CD4-positive, alpha-beta T cell (primary cell): ENCODE data around the gene DGKI. TPM values are rescaled to one million over a fixed set of nuclear protein-coding genes. Genes with fewer than 3 reads are reported as not detected.

ENCODE experiments used
- ATAC-seq: fragments of 200-7000 bp; cut with Tn5 transposase; one replicate; pipeline ENCODE4 v1.10.0; 2022; ENCODE audit warnings: mild to moderate bottlenecking; ENCODE audit not compliant: poor library complexity
- CTCF ChIA-PET: fragments of 350-600 bp; sonication (Branson Sonifier 250); formaldehyde crosslinking; loops from one replicate; lab custom pipeline; 2021; ENCODE audit warnings: antibody characterized with exemption, inconsistent platforms; lab: Charles Lee
- POLR2A ChIA-PET: fragments of 350-600 bp; sonication (Branson Sonifier 250); formaldehyde crosslinking; loops from one replicate; lab custom pipeline; 2021; ENCODE audit warnings: antibody characterized with exemption, inconsistent platforms; lab: Charles Lee
- DNase-seq, 14 experiments: peaks; one replicate each; pipeline ENCODE4 v3.0.0-alpha.2; 2013 to 2020; ENCODE audit warnings: mixed read lengths in 2 of 14
- H3K27ac ChIP-seq, 2 donors: one replicate each; pipeline versions ENCODE4 v1.5.1 to v1.7.0; 2013; ENCODE audit warnings: low read length in 2 of 2, low read depth in 1 of 2, mild to moderate bottlenecking in 1 of 2
- H3K27me3 ChIP-seq, 2 experiments: 1 replicate in 1 of 2; 2 replicates in 1 of 2; pipeline versions ENCODE4 v1.6.1 to v1.7.0; 2013; ENCODE audit warnings: low read length in 2 of 2, control low read depth in 1 of 2, mild to moderate bottlenecking in 1 of 2, moderate library complexity in 1 of 2; ENCODE audit not compliant: insufficient read depth in 2 of 2, control insufficient read depth in 1 of 2
- H3K36me3 ChIP-seq: one replicate; pipeline ENCODE4 v1.6.1; 2013; ENCODE audit warnings: low read length, control low read depth; ENCODE audit not compliant: insufficient read depth
- H3K4me1 ChIP-seq: one replicate; pipeline ENCODE4 v1.6.1; 2013; ENCODE audit warnings: low read length, control low read depth; ENCODE audit not compliant: insufficient read depth
- H3K4me3 ChIP-seq: one replicate; pipeline ENCODE4 v1.5.1; 2013; ENCODE audit warnings: mild to moderate bottlenecking, low read length, moderate library complexity
- H3K9me3 ChIP-seq, 2 experiments: 1 replicate in 1 of 2; 2 replicates in 1 of 2; pipeline versions ENCODE4 v1.6.1 to v1.7.0; 2013; ENCODE audit warnings: low read length in 2 of 2, mild to moderate bottlenecking in 2 of 2, control low read depth in 1 of 2, moderate library complexity in 1 of 2; ENCODE audit not compliant: control insufficient read depth in 1 of 2, insufficient read depth in 1 of 2
- H3K27ac Mint-ChIP-seq: one replicate; pipeline ENCODE4 v1.8.0; 2020; ENCODE audit warnings: mixed read lengths
- H3K27me3 Mint-ChIP-seq: one replicate; pipeline ENCODE4 v1.8.0; 2021; ENCODE audit warnings: mixed read lengths
- H3K36me3 Mint-ChIP-seq: one replicate; pipeline ENCODE4 v1.8.0; 2021; ENCODE audit warnings: low read depth, mixed read lengths
- H3K4me1 Mint-ChIP-seq: one replicate; pipeline ENCODE4 v1.8.0; 2021; ENCODE audit warnings: low read depth, mixed read lengths
- H3K4me3 Mint-ChIP-seq: one replicate; pipeline ENCODE4 v1.8.0; 2020; ENCODE audit warnings: mild to moderate bottlenecking, mixed read lengths
- H3K9me3 Mint-ChIP-seq: one replicate; pipeline ENCODE4 v1.8.0; 2020; ENCODE audit warnings: mixed read lengths
- intact Hi-C, 2 experiments: fragments of 100-400 bp; cut with DNase I in 1 of 2; cut with micrococcal nuclease in 1 of 2; formaldehyde crosslinking; loops; one replicate each; pipeline versions ENCODE4 v1.15.1 to v1.9.0; 2023 to 2025; cut with DNase I, micrococcal nuclease
- total RNA-seq, 174 experiments: library from RNA in 2 of 174; stranded (reverse) in 2 of 174; gene quantifications; one replicate each; pipeline ENCODE4 v1.2.3 and lab custom pipeline; 2021 to 2026
- TF ChIP-seq, protein P1 (sequence below): fragments of 200-600 bp; IDR thresholded peaks from one replicate; pipeline ENCODE4 v1.8.0; 2022; ENCODE audit warnings: antibody characterized with exemption, mild to moderate bottlenecking

The DGKI gene
- total RNA-seq, 2 experiments from 2014 or later: not detected

DNA sequence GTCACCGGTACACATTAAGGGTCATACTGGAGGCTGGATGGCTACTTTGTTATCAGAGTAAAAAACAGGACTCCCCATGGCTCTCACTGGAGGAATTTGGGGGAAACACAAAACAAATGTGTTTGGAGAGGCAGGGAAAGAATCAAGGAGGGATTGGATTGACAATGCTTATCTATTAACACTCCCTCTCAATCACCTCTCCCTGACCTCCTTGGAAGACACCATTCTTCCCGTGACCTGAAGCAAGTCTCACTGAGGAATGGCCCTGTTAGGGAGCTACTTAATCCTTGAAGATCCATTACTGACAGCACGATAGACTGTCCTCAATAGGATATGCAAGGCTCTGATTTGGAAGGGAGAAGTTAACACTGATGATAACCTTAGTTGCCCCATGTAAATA lies 261.2 kb downstream of the DGKI start:
- DNase-seq (no peak), ATAC-seq (no peak)
- TF ChIP-seq, protein P1, sequence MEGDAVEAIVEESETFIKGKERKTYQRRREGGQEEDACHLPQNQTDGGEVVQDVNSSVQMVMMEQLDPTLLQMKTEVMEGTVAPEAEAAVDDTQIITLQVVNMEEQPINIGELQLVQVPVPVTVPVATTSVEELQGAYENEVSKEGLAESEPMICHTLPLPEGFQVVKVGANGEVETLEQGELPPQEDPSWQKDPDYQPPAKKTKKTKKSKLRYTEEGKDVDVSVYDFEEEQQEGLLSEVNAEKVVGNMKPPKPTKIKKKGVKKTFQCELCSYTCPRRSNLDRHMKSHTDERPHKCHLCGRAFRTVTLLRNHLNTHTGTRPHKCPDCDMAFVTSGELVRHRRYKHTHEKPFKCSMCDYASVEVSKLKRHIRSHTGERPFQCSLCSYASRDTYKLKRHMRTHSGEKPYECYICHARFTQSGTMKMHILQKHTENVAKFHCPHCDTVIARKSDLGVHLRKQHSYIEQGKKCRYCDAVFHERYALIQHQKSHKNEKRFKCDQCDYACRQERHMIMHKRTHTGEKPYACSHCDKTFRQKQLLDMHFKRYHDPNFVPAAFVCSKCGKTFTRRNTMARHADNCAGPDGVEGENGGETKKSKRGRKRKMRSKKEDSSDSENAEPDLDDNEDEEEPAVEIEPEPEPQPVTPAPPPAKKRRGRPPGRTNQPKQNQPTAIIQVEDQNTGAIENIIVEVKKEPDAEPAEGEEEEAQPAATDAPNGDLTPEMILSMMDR: no peak
- Mint-ChIP-seq H3K36me3 (no peaks in the 10 kb centered on the region), H3K9me3 (no peaks in the 10 kb centered on the region), H3K27me3 (peaks cover 9% of the 10 kb centered on the region), H3K4me1 (no peaks in the 10 kb centered on the region), H3K4me3 (no peak overlapping the region), H3K27ac (no peak overlapping the region)
- intact Hi-C loops: no loop called here
- Histone ChIP-seq H3K36me3 (no peaks in the 10 kb centered on the region), H3K4me1 (no peaks in the 10 kb centered on the region), H3K27me3 (no peaks in the 10 kb centered on the region), H3K9me3 (no peaks in the 10 kb centered on the region), H3K27ac (no peak overlapping the region), H3K4me3 (no peak overlapping the region)
- CTCF ChIA-PET: no interaction called here
- POLR2A ChIA-PET: no interaction called here

DNA sequence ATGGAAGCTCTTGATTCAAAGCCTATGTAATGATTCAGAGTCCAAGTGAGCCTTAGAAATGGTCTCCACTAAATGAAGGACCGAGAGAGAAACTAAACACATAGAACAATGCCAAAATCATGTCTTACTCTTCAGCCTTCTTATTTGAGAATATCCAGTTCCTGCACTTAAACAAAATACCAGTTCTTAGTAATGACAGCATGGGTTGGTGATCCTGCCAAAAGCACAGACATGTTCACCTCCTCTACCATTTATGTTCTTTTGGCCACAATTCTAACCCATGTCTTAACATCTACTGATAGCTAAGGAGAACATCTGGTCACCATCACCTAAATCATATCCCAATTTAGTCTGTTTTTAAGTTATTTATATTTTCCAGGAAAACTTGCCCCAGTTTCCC lies 263.6 kb downstream of the DGKI start:
- DNase-seq: no peak
- H3K9me3 ChIP-seq: no peaks in the 10 kb centered on the region
- no peaks in the 10 kb centered on the region for H3K27me3 ChIP-seq
- peaks cover 2% of the 10 kb centered on the region for H3K27me3 Mint-ChIP-seq
- no peaks in the 10 kb centered on the region for H3K4me1 ChIP-seq
- no peaks in the 10 kb centered on the region for H3K9me3 Mint-ChIP-seq
- H3K4me1 Mint-ChIP-seq: no peaks in the 10 kb centered on the region
- POLR2A ChIA-PET: no interaction called here
- ATAC-seq: no peak
- CTCF ChIA-PET: interaction anchor here (0.9 kb wide), 1 partner anchor 17 kb away, joined by 3 read pairs; no protein-coding TSS in a partner anchor
- intact Hi-C loops: no loop called here
- no peaks in the 10 kb centered on the region for H3K36me3 Mint-ChIP-seq
- H3K4me3 Mint-ChIP-seq: no peak overlapping the region
- TF ChIP-seq, protein P1: no peak
- H3K36me3 ChIP-seq: no peaks in the 10 kb centered on the region
- no peak overlapping the region for H3K27ac Mint-ChIP-seq
- no peak overlapping the region for H3K4me3 ChIP-seq
- no peak overlapping the region for H3K27ac ChIP-seq

DNA sequence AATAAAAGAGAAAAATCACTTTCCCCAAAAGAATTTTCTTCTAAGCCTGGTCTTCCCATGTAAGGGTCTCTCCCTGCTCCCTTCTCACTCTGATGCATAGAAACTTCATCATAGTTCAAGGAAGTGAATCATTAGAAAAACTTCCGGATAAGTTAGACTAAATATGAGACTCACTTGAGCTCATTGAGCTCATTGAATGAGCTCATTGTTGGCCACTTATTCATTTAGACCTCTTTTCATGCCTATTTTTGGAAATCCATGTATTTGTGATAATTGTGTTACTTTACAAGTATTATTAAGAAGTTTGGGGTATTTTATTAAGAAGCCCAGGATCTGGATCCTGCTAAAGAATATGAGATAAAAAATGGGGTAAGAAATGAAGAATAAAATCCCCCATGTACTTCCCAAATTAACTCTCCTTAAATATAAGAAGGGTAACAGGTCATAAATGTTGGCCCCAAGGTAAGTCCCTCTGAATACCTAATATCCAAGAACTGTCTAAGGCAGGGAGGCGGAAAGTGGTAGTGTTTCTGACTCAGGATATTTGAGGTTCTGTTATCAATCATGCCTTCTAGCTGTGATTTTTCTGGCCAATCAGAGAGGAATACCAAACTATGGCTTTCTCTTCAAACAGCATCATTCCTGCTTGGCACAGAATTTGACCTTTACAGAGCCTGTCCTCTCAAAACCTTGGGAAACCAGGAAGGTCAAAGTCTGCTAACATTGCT lies 266.7 kb downstream of the DGKI start:
- H3K27me3 ChIP-seq: no peaks in the 10 kb centered on the region
- H3K27ac ChIP-seq: no peak overlapping the region
- Mint-ChIP-seq H3K9me3 (no peaks in the 10 kb centered on the region), H3K4me3 (no peak overlapping the region), H3K27me3 (peaks cover 11% of the 10 kb centered on the region), H3K4me1 (no peaks in the 10 kb centered on the region), H3K36me3 (no peaks in the 10 kb centered on the region), H3K27ac (no peak overlapping the region)
- H3K36me3 ChIP-seq: no peaks in the 10 kb centered on the region
- ATAC-seq (no peak), DNase-seq (no peak)
- intact Hi-C loops: no loop called here
- H3K4me3 ChIP-seq: no peak overlapping the region
- TF ChIP-seq, protein P1: no peak
- ChIA-PET CTCF (no interaction called here), POLR2A (no interaction called here)
- H3K9me3 ChIP-seq: no peaks in the 10 kb centered on the region
- H3K4me1 ChIP-seq: no peaks in the 10 kb centered on the region
